ENCODE results near the gene MPV17.

Gene MPV17

GRCh38 chr2:27316655-27317412, 6.1 kb downstream of the MPV17 start:
- no peak for DNase-seq (ENCODE audit: low read depth in 1 of 2, low spot score in 1 of 2)
- H3K27me3 ChIP-seq (ENCODE audit: insufficient read depth, poor library complexity, severe bottlenecking): no peaks in the 10 kb centered on the region
- no peak overlapping the region for H3K4me3 ChIP-seq (replicated peaks; ENCODE audit: insufficient read depth, low read length)
- H3K27ac ChIP-seq (replicated peaks): no peak overlapping the region
- TF ChIP-seq POLR2AphosphoS5 (IDR thresholded peaks at IDR 0.05; ENCODE audit: low read depth) (no peak), SPI1 (IDR thresholded peaks at IDR 0.05; ENCODE audit: borderline replicate concordance, low read depth) (no peak), CTCF (IDR thresholded peaks at IDR 0.05; ENCODE audit: insufficient read depth, low read length) (no peak), REST (IDR thresholded peaks at IDR 0.05; ENCODE audit: insufficient replicate concordance, low read depth) (no peak), GABPA (IDR thresholded peaks at IDR 0.05; ENCODE audit: low read depth) (no peak)

- no peak overlapping the region for H3K4me3 ChIP-seq (replicated peaks; ENCODE audit: insufficient read depth, low read length)
- no peak for TF ChIP-seq SPI1 (IDR thresholded peaks at IDR 0.05; ENCODE audit: borderline replicate concordance, low read depth)
- no peak for TF ChIP-seq CTCF (IDR thresholded peaks at IDR 0.05; ENCODE audit: insufficient read depth, low read length)
- TF ChIP-seq POLR2AphosphoS5 (IDR thresholded peaks at IDR 0.05; ENCODE audit: low read depth): no peak
- TF ChIP-seq GABPA (IDR thresholded peaks at IDR 0.05; ENCODE audit: low read depth): no peak
- no peak for TF ChIP-seq REST (IDR thresholded peaks at IDR 0.05; ENCODE audit: insufficient replicate concordance, low read depth)
- no peak for DNase-seq (ENCODE audit: low read depth in 1 of 2, low spot score in 1 of 2)
- H3K27ac ChIP-seq (replicated peaks): no peak overlapping the region
- no peaks in the 10 kb centered on the region for H3K27me3 ChIP-seq (ENCODE audit: insufficient read depth, poor library complexity, severe bottlenecking)
Measured at GRCh38 chr2:27315122-27315521, 7.8 kb downstream of the MPV17 start.

DNA sequence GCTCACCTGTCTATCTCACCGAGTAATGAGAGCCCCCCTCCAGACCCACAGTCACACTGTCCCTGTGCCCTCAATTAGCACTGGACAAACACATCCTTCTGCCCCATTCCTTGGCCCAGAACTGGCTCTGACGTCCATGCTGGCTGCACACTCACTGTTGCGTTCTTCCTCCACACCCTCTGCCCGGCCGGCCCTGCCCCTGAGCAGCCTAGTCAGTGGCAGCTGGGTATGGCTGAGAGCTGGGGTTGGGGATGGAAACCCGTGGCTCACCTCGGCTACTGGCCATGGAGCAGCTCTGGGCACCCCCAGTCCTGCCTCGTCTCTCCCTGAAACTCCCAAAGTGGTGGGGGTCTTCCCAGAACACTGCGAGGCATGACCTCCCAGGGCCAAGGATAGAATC, 8.2 kb downstream of the MPV17 start:
- Histone ChIP-seq H3K27ac (replicated peaks) (no peak overlapping the region), H3K27me3 (ENCODE audit: insufficient read depth, poor library complexity, severe bottlenecking) (no peaks in the 10 kb centered on the region), H3K4me3 (replicated peaks; ENCODE audit: insufficient read depth, low read length) (no peak overlapping the region)
- no peak for TF ChIP-seq CTCF (IDR thresholded peaks at IDR 0.05; ENCODE audit: insufficient read depth, low read length)
- TF ChIP-seq POLR2AphosphoS5 (IDR thresholded peaks at IDR 0.05; ENCODE audit: low read depth): no peak
- TF ChIP-seq SPI1 (IDR thresholded peaks at IDR 0.05; ENCODE audit: borderline replicate concordance, low read depth): no peak
- TF ChIP-seq REST (IDR thresholded peaks at IDR 0.05; ENCODE audit: insufficient replicate concordance, low read depth): no peak
- no peak for TF ChIP-seq GABPA (IDR thresholded peaks at IDR 0.05; ENCODE audit: low read depth)
- no peak for DNase-seq (ENCODE audit: low read depth in 1 of 2, low spot score in 1 of 2)

Data from HL-60 (cell line).